H1 (cell line): ENCODE results near the gene GFRA4.

Source experiments
- BACH1 ChIP-seq: IDR thresholded peaks from 2 replicates; pipeline ENCODE4 v1.6.1; 2012; ENCODE audit warnings: low read length, improper control_type of control experiment
- EP300 ChIP-seq, 2 experiments: IDR thresholded peaks; 1 replicate in 1 of 2; 2 replicates in 1 of 2; pipeline ENCODE4 v1.6.1; 2011 to 2012; ENCODE audit warnings: low read depth in 2 of 2, low read length in 2 of 2, mild to moderate bottlenecking in 2 of 2, borderline replicate concordance in 1 of 2, inconsistent platforms in 1 of 2, moderate library complexity in 1 of 2
- EZH2 ChIP-seq: fragments of 200-600 bp; sonication (generic); IDR thresholded peaks from 2 replicates; pipeline ENCODE4 v1.7.1; 2012; ENCODE audit warnings: low read depth, mild to moderate bottlenecking, moderate library complexity, low read length, inconsistent platforms; ENCODE audit not compliant: severe bottlenecking
- HDAC6 ChIP-seq: IDR thresholded peaks from one replicate; pipeline ENCODE4 v1.7.1; 2012; ENCODE audit warnings: low read depth, mild to moderate bottlenecking, inconsistent platforms, low read length, moderate library complexity
- JUND ChIP-seq: IDR thresholded peaks from 2 replicates; pipeline ENCODE4 v1.6.1; 2011; ENCODE audit warnings: mild to moderate bottlenecking, improper control_type of control experiment, low read length
- KDM5A ChIP-seq: fragments of 200-600 bp; IDR thresholded peaks from 2 replicates; pipeline ENCODE4 v1.7.1; 2012; ENCODE audit warnings: mild to moderate bottlenecking, low read length, inconsistent platforms, mixed read lengths
- MAFK ChIP-seq: IDR thresholded peaks from 2 replicates; pipeline ENCODE4 v1.6.1; 2012; ENCODE audit warnings: low read depth, mild to moderate bottlenecking, improper control_type of control experiment, low read length
- NRF1 ChIP-seq: IDR thresholded peaks from 2 replicates; pipeline ENCODE4 v1.6.1; 2011; ENCODE audit warnings: mild to moderate bottlenecking, low read depth, low read length, improper control_type of control experiment
- POLR2AphosphoS5 ChIP-seq: IDR thresholded peaks from 2 replicates; pipeline ENCODE4 v1.6.1; 2011; ENCODE audit warnings: low read depth, low read length
- RBBP5 ChIP-seq: IDR thresholded peaks from 2 replicates; pipeline ENCODE4 v1.7.1; 2012; ENCODE audit warnings: low read depth, mild to moderate bottlenecking, inconsistent platforms, low read length, moderate library complexity, borderline replicate concordance
- RFX5 ChIP-seq: IDR thresholded peaks from 2 replicates; pipeline ENCODE4 v1.6.1; 2011; ENCODE audit warnings: low read depth, low read length, improper control_type of control experiment, borderline replicate concordance
- SIN3A ChIP-seq, 2 experiments: IDR thresholded peaks in 1 of 2; conservative IDR thresholded peaks in 1 of 2; 2 replicates each; pipeline ENCODE4 v1.6.1; 2011 to 2012; ENCODE audit warnings: low read length in 2 of 2, improper control_type of control experiment in 1 of 2, low read depth in 1 of 2, mild to moderate bottlenecking in 1 of 2
- TF ChIP-seq, protein P1 (sequence below), 3 experiments: IDR thresholded peaks; 1 replicate in 2 of 3; 2 replicates in 1 of 3; pipeline versions ENCODE4 v1.5.1 to v1.6.1; 2011; ENCODE audit warnings: low read length in 3 of 3, mild to moderate bottlenecking in 3 of 3, inconsistent platforms in 2 of 3, low read depth in 1 of 3, moderate library complexity in 1 of 3; ENCODE audit not compliant: insufficient read depth in 1 of 3; ENCODE audit errors: control extremely low read depth in 1 of 3
- TF ChIP-seq, protein P2 (sequence below): IDR thresholded peaks from 2 replicates; pipeline ENCODE4 v1.6.1; 2012; ENCODE audit warnings: low read length, inconsistent platforms

DNA sequence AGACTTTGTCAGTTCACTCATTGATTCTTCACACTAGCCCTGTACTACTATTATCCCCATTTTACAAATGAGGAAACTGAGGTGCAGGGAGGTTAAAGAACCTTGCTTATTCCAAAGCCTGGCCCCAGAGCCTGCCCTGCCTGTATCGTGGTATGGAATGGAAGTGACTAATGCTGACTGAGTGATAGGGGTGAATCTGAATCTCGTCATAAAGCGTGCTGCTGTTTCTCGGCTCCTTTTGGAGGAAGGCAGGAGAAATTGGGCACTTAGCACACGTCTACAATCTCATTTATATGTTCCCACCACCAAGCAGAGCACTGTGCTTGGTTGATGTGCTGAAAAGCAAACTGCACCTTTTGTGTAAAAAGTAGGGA, 17.1 kb downstream of the GFRA4 start:
- no peak for TF ChIP-seq BACH1
- TF ChIP-seq JUND = no peak
- no peak for TF ChIP-seq KDM5A
- TF ChIP-seq RBBP5 = no peak
- TF ChIP-seq POLR2AphosphoS5 = no peak
- no peak for TF ChIP-seq NRF1
- no peak for TF ChIP-seq EZH2
- TF ChIP-seq HDAC6 = no peak
- TF ChIP-seq, protein P1, sequence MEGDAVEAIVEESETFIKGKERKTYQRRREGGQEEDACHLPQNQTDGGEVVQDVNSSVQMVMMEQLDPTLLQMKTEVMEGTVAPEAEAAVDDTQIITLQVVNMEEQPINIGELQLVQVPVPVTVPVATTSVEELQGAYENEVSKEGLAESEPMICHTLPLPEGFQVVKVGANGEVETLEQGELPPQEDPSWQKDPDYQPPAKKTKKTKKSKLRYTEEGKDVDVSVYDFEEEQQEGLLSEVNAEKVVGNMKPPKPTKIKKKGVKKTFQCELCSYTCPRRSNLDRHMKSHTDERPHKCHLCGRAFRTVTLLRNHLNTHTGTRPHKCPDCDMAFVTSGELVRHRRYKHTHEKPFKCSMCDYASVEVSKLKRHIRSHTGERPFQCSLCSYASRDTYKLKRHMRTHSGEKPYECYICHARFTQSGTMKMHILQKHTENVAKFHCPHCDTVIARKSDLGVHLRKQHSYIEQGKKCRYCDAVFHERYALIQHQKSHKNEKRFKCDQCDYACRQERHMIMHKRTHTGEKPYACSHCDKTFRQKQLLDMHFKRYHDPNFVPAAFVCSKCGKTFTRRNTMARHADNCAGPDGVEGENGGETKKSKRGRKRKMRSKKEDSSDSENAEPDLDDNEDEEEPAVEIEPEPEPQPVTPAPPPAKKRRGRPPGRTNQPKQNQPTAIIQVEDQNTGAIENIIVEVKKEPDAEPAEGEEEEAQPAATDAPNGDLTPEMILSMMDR (IDR thresholded peaks at IDR 0.05; ENCODE audit: control extremely low read depth in 1 of 3, insufficient read depth in 1 of 3, low read depth in 1 of 3, low read length in 3 of 3) = no peak
- TF ChIP-seq RFX5 = no peak
- no peak for TF ChIP-seq MAFK
- TF ChIP-seq, protein P2, sequence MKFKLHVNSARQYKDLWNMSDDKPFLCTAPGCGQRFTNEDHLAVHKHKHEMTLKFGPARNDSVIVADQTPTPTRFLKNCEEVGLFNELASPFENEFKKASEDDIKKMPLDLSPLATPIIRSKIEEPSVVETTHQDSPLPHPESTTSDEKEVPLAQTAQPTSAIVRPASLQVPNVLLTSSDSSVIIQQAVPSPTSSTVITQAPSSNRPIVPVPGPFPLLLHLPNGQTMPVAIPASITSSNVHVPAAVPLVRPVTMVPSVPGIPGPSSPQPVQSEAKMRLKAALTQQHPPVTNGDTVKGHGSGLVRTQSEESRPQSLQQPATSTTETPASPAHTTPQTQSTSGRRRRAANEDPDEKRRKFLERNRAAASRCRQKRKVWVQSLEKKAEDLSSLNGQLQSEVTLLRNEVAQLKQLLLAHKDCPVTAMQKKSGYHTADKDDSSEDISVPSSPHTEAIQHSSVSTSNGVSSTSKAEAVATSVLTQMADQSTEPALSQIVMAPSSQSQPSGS = no peak
- TF ChIP-seq SIN3A (conservative IDR thresholded peaks at IDR 0.05 in 1 of 2, IDR thresholded peaks at IDR 0.05 in 1 of 2; ENCODE audit: low read depth in 1 of 2, low read length in 2 of 2) = no peak
- TF ChIP-seq EP300 (IDR thresholded peaks at IDR 0.05; ENCODE audit: borderline replicate concordance in 1 of 2, low read depth in 2 of 2, low read length in 2 of 2) = no peak
